Activated CD4-positive, alpha-beta T cell treated with anti-CD3 and anti-CD28 coated beads, Interleukin-10, Interleukin-2, amounts not matched to agents 100 ng/mL and 50 ng/mL, durations not matched to agents 16 hours and 8 hours (primary cell): ENCODE measurements around the gene ITGA1.
A peak's percentile ranks its signal among the peaks of the same experiment; 100 is the strongest.
"Not testable (repeated sequence)": the region's sequence is repeated elsewhere in the genome, so short reads cannot be mapped to it uniquely, and the experiment has no call there.

Source experiments
- DNase-seq: peaks from one replicate; pipeline ENCODE4 v3.0.0-alpha.2; 2020

ITGA1 gene

DNA sequence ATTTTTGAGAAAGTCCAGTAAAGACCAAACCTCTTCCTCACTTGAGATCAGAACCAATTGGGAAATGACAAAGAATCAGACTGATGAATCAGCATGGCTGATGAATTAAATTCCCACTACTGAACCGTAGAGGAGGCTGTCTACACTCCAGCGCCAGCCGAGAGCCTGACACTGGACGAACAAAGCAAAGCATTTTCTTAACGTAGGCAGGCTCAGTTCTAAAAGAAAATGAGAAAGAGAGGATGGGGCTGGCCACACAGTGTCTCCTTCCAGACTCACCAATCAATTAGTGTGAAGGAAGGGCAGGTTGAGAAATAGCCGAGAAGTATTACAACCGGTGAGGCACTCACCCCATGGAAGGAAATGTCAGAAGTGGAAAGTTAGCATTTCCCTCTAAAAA, 49.4 kb downstream of the ITGA1 start:
- no peak for DNase-seq

DNA sequence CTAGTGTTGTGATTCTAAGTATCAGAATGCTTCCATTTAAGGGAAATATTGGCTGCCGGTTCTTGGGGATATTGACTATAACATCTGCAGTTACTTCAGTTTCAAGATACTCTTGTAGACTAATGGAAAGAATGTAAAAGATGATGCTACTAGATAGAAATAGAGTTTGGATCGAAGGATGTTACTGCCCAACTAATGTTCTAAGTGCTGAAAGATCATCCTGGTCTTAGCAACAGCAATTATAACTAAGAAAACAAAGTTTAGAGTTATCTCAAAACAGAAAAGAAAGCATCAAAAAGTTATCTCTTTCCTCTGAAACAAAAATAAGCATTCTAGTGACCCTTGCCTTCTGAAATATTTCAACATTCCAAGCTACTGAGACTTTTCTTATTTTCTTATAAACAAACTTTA, 49.9 kb downstream of the ITGA1 start:
- no peak for DNase-seq

DNA sequence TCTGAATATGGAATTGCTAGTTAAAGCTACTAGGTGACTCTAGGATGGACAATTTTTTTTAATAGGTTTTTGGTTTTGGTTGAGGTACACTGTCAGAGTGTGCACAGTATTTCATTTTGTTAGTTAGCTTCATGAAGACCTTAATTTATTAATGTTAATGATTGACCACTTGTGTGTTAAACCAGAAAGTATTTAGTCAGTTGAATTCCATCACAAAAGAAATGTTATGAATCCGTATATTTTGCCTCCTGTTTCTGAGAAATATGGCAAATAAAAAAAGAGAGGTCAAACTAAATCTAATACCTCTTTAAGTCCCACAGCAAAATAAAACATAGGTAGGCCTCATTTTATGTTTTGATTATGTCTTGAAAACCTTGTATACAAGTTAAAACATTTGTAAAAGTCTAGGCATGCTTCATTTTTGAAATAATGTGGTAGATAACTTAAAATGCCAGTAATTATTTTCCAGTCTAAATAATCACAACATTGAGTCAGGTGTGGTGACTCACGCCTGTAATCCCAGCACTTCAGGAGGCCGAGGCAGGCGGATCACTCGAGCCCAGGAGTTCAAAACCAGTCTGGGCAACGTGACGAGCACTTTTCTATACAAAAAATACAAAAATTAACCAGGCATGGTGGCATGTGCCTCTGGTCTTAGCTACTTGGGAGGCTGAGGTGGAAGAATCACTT, 50.8 kb downstream of the ITGA1 start:
- no peak for DNase-seq

DNA sequence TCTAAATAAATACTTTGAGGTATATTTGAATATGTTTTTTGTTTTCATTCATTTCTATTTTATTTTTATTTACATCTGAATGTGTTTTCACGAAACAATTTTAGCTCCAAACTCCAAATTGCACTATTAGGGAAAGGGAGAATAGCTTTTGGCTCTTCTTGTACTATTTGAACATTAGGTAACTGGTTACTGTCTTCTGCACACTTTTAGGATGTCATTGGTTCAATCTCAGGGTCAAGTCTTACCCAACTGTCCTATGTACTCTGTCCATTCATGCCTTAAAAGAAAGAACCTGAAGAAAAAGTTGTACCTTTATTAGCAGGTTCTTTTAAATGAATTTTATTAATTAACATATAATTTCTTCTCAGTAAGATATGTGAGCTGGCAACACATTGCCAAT, 51.6 kb downstream of the ITGA1 start:
- no peak for DNase-seq

DNA sequence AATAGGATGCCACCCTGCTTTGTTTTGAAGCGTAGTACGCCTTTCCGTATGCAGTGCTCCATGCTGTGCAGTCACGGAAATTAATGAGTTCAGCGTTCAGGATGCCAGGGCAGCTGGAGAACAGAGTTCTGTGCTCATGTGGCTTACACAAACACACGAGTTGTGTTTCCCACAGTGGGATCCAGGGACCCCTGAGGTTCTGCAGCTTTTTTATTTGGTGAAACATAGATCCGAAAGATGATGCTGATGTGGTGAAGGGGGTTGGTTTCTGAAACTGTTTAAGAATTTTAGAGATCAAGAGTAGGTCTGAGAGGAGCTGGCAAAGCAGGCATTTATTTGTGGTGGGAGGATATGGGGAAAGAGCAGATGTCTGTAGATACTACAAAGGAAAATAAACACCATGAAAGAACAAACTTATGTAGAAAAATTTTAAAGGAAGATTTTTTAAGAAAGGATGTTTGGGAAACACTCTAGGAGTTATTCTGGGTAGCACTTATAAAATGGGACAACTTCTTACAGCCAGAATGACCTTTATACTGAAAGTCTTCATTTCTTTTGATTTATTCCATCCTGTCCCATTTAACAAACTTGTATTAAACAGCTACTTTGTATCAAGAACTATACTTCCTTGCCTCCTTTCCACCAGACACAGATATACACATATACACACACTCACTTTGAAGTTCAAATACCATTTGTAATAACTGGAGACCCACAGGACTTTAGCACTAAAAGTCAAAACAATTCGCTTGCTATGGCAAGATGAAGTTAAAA, 52.7 kb downstream of the ITGA1 start:
- no peak for DNase-seq

GRCh38 chr5:52841114-52841513, 53.4 kb downstream of the ITGA1 start:
- no peak for DNase-seq

DNA sequence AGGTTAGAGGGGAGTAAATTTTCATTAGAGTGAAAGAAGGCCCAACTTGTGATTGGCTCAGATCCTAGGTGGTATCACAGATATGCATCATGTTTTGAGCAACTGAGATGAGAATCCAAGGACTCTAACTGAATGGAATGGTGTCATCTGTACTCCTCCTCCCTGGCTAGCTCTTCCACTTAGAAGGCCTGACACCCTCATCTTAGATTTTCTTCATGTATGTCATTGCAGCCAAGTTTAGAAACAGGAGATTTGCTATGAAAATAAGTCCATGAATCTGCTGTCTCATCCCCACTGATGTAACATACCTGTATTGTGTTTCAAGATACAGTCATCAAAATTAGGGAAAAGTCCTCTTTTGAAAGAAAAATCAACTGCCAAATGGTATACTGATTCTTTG, 54.4 kb downstream of the ITGA1 start:
- no peak for DNase-seq

GRCh38 chr5:52844885-52845284, 57.2 kb downstream of the ITGA1 start:
- no peak for DNase-seq

DNA sequence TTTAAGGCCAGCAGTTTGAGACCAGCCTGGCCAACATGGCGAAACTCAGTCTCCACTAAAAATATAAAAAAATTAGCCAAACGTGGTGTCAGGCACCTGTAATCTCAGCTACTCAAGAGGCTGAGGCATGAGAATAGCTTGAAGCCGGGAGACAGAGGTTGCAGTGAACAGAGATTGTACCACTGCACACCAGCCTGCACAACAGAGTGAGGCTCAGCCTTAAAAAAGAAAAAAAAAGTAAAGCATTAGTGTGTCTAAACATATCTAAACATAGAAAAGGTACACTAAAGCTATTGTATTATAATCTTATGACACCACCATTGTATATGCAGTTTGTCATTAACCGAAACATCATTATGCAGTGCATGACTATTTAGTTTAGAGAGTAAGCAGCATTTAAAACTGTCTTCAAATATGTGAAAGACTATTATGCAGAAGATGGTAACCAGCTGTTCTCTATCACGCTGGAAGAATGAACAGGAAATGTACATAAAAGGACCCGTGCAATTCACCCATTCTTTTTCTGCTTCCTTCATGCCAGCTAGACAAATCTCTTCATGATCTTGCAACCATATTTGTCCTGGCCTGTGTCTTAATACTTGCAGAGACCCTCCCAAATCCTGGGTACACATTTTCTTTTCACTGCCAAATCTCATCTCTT, 58.6 kb downstream of the ITGA1 start:
- DNase-seq: no peak

- not testable (repeated sequence) for DNase-seq
These were observed 61.0 kb downstream of the ITGA1 start for GRCh38 chr5:52848688-52849087.

DNA sequence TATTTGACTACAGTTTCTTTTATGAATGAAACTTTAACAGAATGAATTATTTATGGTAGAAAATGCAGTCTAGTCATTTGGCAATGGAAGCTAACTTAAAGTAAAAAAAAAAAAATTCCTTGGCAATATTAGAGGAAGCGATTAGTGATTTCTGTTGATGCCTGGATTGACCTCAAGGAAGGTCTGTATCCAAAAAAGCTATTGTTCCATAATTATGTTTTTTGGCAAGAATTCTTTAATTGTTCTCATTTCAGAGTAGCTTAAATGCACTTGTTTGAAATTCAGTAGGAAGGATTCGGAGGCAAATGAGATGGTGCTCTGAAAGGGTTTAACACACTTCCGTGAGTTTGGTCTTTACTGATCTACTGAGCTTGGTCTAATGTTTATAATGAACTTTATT, 61.8 kb downstream of the ITGA1 start:
- DNase-seq: no peak

DNA sequence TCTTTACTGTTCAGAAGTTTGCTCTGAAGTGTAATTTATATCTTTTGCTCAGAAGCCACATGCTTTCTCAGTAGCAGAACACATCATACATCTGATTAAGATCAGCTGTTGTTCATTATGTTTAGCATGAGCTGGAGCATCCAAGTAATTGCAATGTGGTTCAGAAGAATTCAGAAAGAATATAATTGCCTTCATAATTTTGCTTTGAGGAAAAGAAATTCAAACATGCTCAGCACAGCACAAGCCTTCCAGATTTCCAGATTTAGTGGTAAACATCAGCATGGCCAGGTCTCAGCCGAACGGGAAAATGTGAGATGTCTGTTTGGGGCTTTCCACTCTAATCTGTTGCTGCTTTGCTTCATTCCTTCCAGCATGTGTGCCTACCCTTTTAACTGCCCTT, 65.9 kb downstream of the ITGA1 start:
- no peak for DNase-seq

DNA sequence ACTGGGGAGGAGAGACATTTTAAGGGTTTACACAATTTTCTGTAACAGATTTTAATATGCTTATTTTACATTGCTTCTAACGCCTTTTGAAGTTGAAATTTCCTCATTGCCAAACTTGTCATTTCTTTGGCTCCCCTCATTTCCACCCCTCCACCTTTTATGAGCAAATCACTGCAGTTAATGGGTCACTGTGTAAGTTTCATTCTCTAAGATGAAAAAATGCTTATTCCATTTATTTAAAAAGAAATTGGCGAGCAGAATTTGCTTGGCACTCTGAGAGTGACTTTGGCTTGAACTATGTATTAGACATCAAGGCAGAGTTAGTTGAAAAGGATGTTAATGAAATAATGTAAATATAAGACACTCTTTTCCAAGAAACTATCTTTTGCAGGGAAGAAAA, 66.6 kb downstream of the ITGA1 start:
- DNase-seq: no peak

GRCh38 chr5:52854949-52855348, 67.2 kb downstream of the ITGA1 start:
- DNase-seq: no peak

DNA sequence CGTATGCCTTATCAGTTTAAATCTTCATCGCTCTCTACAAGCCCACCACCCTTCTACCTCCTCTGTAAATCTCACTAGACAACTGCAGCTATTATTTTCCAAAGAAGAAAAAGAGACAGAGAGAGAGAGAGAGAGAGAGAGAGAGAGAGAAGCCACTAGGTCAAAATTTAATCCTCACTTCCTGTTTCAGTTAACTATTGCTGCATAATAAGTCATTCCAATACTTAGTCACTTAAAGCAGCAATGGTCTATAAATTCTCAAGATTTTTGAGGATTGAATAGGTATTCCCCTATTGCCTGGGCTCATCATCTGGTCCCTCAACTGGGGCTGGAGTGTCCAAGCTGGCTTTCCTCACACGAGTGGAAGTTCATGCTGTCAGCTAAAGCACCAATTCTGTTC, 68.8 kb downstream of the ITGA1 start:
- DNase-seq: peak; percentile 12

- no peak for DNase-seq
These were observed 71.9 kb downstream of the ITGA1 start for GRCh38 chr5:52859628-52860027.

DNA sequence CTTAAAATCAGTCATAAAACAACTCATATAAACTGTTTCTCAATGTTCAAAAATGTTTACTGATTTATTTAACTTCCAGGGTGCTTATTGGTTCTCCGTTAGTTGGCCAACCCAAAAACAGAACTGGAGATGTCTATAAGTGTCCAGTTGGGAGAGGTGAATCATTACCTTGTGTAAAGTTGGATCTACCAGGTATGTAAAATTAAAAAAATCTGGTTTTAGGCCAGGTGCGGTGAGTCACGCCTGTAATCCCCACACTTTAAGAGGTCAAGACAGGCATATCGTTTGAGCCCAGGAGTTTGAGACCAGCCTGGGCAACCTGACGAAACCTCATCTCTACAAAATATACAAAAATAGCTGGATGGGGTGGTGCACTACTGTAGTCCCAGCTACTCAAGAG, 73.7 kb downstream of the ITGA1 start:
- no peak for DNase-seq

- DNase-seq: no peak
These were observed 76.1 kb downstream of the ITGA1 start for GRCh38 chr5:52863715-52864290.

DNA sequence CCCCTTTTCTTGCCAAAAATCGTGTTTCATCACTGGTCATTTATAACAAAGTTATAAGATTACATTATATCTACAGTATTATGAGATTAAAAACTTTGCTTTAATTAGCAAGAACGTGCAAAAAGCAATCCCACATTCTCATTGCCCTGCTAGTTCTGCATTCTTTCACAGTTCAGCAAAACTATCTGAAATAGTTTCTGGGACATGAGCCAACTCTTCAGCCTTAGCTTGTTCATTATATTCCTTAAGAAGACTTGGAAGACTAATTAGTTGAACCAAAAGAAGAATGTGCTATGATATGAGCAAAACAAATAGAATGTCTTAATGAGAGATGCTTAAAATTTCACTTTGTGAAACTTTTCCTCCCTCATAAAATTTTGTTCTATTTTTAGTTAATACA, 76.7 kb downstream of the ITGA1 start:
- DNase-seq: no peak

DNA sequence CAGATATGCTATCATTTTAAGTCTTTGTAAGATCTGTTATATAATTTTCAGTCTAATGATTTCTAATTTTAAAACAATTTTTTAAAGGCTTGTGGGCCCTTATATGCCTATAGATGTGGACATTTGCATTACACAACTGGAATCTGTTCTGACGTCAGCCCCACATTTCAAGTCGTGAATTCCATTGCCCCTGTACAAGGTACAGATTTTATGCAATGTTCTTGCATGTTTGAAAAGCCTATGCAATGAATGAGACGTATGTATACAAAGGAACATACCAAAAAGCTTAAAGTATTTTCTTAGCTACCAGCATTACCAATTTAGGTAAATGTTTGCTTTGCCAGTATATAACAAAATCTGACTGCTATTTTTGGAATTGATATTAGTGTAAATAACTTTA, 77.2 kb downstream of the ITGA1 start:
- no peak for DNase-seq

GRCh38 chr5:52865991-52866390, 78.3 kb downstream of the ITGA1 start:
- DNase-seq: not testable (repeated sequence)

DNA sequence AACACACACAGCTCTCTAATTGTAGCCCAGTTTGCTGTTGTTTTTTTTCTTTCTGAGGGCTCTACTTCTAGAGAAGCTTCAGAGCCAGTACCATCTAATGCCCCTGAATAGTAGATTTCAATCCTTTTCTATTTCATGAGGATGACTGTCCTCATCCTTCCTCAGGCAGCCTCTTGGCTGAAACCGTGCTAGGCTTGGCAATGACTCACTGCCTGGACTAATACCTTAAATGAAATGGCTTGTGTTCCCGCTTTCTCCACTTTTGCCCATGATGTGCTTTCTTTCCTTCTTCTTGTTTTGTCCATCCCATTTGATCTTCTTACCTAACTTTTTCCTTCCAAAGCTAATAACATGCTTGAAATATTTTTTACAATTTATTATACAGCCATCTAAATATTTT, 80.1 kb downstream of the ITGA1 start:
- no peak for DNase-seq

DNA sequence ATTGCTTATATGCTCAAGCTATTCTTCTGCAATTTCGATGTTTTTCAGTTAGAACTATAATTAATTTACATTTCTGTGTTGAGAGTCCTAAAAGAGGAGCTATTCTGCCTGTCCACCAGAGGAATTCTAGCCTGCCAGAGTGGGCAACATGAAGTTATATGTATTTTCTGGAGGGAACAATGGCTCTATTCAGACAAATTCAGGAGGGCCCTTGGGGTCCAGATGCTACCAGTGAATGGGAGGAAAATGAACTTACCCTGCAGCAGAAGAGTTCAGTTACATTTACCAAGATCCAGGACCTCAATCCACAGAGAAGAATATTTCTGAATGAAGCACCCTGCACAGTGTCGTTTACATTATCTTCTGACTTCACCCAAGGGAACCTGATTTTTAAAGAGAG, 80.7 kb downstream of the ITGA1 start:
- no peak for DNase-seq

- DNase-seq: no peak
These were observed 81.7 kb downstream of the ITGA1 start for GRCh38 chr5:52869391-52869790.
